CD8-positive, alpha-beta memory T cell (primary cell): ENCODE data around the gene TBCA. TPM values are rescaled to one million over a fixed set of nuclear protein-coding genes. Genes with fewer than 3 reads are reported as not detected.
A peak's percentile ranks its signal among the peaks of the same experiment; 100 is the strongest.

Source experiments
- CTCF ChIA-PET: fragments of 350-600 bp; sonication (Branson Sonifier 250); formaldehyde crosslinking; loops from one replicate; lab custom pipeline; 2021; ENCODE audit warnings: antibody characterized with exemption; lab: Charles Lee
- POLR2A ChIA-PET: fragments of 350-600 bp; sonication (Branson Sonifier 250); formaldehyde crosslinking; loops from one replicate; lab custom pipeline; 2021; ENCODE audit warnings: antibody characterized with exemption; lab: Charles Lee
- DNase-seq, 5 donors: peaks; one replicate each; pipeline versions ENCODE4 v3.0.0 to v3.0.0-alpha.2; 2020 to 2022; ENCODE audit warnings: mixed read lengths in 1 of 5
- H3K27ac ChIP-seq: one replicate; pipeline ENCODE4 v1.7.0; 2013; ENCODE audit warnings: low read depth, mild to moderate bottlenecking, low read length, moderate library complexity
- H3K27me3 ChIP-seq: 2 replicates; pipeline ENCODE4 v1.7.0; 2013; ENCODE audit warnings: low read length, mild to moderate bottlenecking; ENCODE audit not compliant: insufficient read depth, poor library complexity, severe bottlenecking
- H3K36me3 ChIP-seq: 2 replicates; pipeline ENCODE4 v1.7.0; 2013; ENCODE audit warnings: mild to moderate bottlenecking, low read length, moderate library complexity; ENCODE audit not compliant: insufficient read depth
- H3K4me1 ChIP-seq: 2 replicates; pipeline ENCODE4 v1.7.0; 2013; ENCODE audit warnings: mild to moderate bottlenecking, low read length, moderate library complexity; ENCODE audit not compliant: insufficient read depth
- H3K4me3 ChIP-seq: 2 replicates; pipeline ENCODE4 v1.7.0; 2013; ENCODE audit warnings: mild to moderate bottlenecking, low read length
- H3K9me3 ChIP-seq: 2 replicates; pipeline ENCODE4 v1.7.0; 2013; ENCODE audit warnings: mild to moderate bottlenecking, low read length
- H3K27ac Mint-ChIP-seq, 8 donors: one replicate each; pipeline ENCODE4 v1.8.0; 2020 to 2021; ENCODE audit warnings: mixed read lengths in 8 of 8, mild to moderate bottlenecking in 6 of 8, inconsistent platforms in 3 of 8, moderate library complexity in 3 of 8
- H3K27me3 Mint-ChIP-seq, 2 donors: one replicate each; pipeline ENCODE4 v1.8.0; 2020 to 2021; ENCODE audit warnings: mixed read lengths in 2 of 2, mild to moderate bottlenecking in 1 of 2, moderate library complexity in 1 of 2
- H3K36me3 Mint-ChIP-seq, 3 donors: one replicate each; pipeline ENCODE4 v1.8.0; 2020 to 2021; ENCODE audit warnings: mixed read lengths in 3 of 3, inconsistent platforms in 1 of 3, mild to moderate bottlenecking in 1 of 3
- H3K4me1 Mint-ChIP-seq, 3 donors: one replicate each; pipeline ENCODE4 v1.8.0; 2020 to 2021; ENCODE audit warnings: mixed read lengths in 3 of 3, inconsistent platforms in 1 of 3, mild to moderate bottlenecking in 1 of 3
- H3K4me3 Mint-ChIP-seq, 7 donors: one replicate each; pipeline ENCODE4 v1.8.0; 2020 to 2021; ENCODE audit warnings: mixed read lengths in 7 of 7, mild to moderate bottlenecking in 6 of 7, moderate library complexity in 4 of 7, inconsistent platforms in 2 of 7
- H3K9me3 Mint-ChIP-seq, 5 donors: one replicate each; pipeline ENCODE4 v1.8.0; 2020 to 2022; ENCODE audit warnings: mixed read lengths in 5 of 5, mild to moderate bottlenecking in 3 of 5, moderate library complexity in 2 of 5, inconsistent platforms in 1 of 5
- polyA plus RNA-seq: library from polyadenylated mRNA; unstranded; fragments of 300-500 nt; fragmentation: Illumina TruSeq; gene quantifications from one replicate; pipeline ENCODE4 v1.2.3, GENCODE V29; 2021
- total RNA-seq, 2 experiments: library from RNA; stranded (reverse); gene quantifications; one replicate each; pipeline ENCODE4 v1.2.3, GENCODE V29; 2021

TBCA gene
- total and polyA plus RNA-seq, 3 experiments from 2014 or later: 193 to 239 (median 237) TPM

- peaks cover 0 to 5% (median 3%) of the 10 kb centered on the region in 3 donors for H3K36me3 Mint-ChIP-seq
Measured at GRCh38 chr5:77725616-77726015, 50.5 kb downstream of the TBCA start.

GRCh38 chr5:77724934-77725333 is 51.2 kb downstream of the TBCA start:
- Mint-ChIP-seq H3K27ac (no peak overlapping the region), H3K27me3 (no peaks in the 10 kb centered on the region), H3K4me3 (no peak overlapping the region), H3K9me3 (no peaks in the 10 kb centered on the region), H3K36me3 (peaks cover 0 to 5% (median 3%) of the 10 kb centered on the region in 3 donors), H3K4me1 (peaks cover 29 to 78% (median 53%) of the 10 kb centered on the region in 3 donors)
- H3K27ac ChIP-seq: no peak overlapping the region
- no peaks in the 10 kb centered on the region for H3K36me3 ChIP-seq
- H3K4me1 ChIP-seq: no peaks in the 10 kb centered on the region
- H3K9me3 ChIP-seq: no peaks in the 10 kb centered on the region
- ChIA-PET CTCF (no interaction called here), POLR2A (no interaction called here)
- no peak overlapping the region for H3K4me3 ChIP-seq
- no peak for DNase-seq
- H3K27me3 ChIP-seq: no peaks in the 10 kb centered on the region

More at GRCh38 chr5:77725616-77726015, 50.5 kb downstream of the TBCA start:
- DNase-seq: no peak
- H3K27me3 Mint-ChIP-seq: no peaks in the 10 kb centered on the region
- H3K27me3 ChIP-seq: no peaks in the 10 kb centered on the region
- H3K4me1 Mint-ChIP-seq: peaks cover 29 to 81% (median 56%) of the 10 kb centered on the region in 3 donors
- H3K27ac Mint-ChIP-seq: no peak overlapping the region
- H3K9me3 ChIP-seq: no peaks in the 10 kb centered on the region
- H3K4me3 ChIP-seq: no peak overlapping the region
- no peak overlapping the region for H3K27ac ChIP-seq
- ChIA-PET POLR2A (no interaction called here), CTCF (no interaction called here)
- no peak overlapping the region for H3K4me3 Mint-ChIP-seq
- H3K36me3 ChIP-seq: no peaks in the 10 kb centered on the region
- H3K9me3 Mint-ChIP-seq: no peaks in the 10 kb centered on the region
- no peaks in the 10 kb centered on the region for H3K4me1 ChIP-seq

GRCh38 chr5:77719666-77720363 is 56.3 kb downstream of the TBCA start:
- Mint-ChIP-seq H3K27ac (peak overlapping the region in 6 of 8 donors; percentile 4 to 80 (median 10)), H3K4me3 (peak overlapping the region in 2 of 7 donors; percentile 7 to 17)
- POLR2A ChIA-PET: no interaction called here

GRCh38 chr5:77718934-77719610 is 57.1 kb downstream of the TBCA start:
- peak overlapping the region; percentile 1 to 87 (median 48) for H3K27ac Mint-ChIP-seq
- no peak for DNase-seq
- POLR2A ChIA-PET: no interaction called here
- Histone ChIP-seq H3K27ac (no peak overlapping the region), H3K9me3 (no peaks in the 10 kb centered on the region), H3K27me3 (no peaks in the 10 kb centered on the region), H3K36me3 (no peaks in the 10 kb centered on the region), H3K4me1 (no peaks in the 10 kb centered on the region), H3K4me3 (no peak overlapping the region)
- no peaks in the 10 kb centered on the region for H3K9me3 Mint-ChIP-seq
- peaks cover 31 to 67% (median 53%) of the 10 kb centered on the region in 3 donors for H3K4me1 Mint-ChIP-seq
- no peaks in the 10 kb centered on the region for H3K27me3 Mint-ChIP-seq
- CTCF ChIA-PET: no interaction called here
- peaks cover 0 to 5% (median 2%) of the 10 kb centered on the region in 3 donors for H3K36me3 Mint-ChIP-seq
- H3K4me3 Mint-ChIP-seq: peak overlapping the region in 4 of 7 donors; percentile 29 to 52 (median 44)

More at GRCh38 chr5:77719666-77720363, 56.3 kb downstream of the TBCA start:
- no peak for DNase-seq
- CTCF ChIA-PET: no interaction called here
- H3K9me3 Mint-ChIP-seq: no peaks in the 10 kb centered on the region
- Histone ChIP-seq H3K27me3 (no peaks in the 10 kb centered on the region), H3K4me3 (no peak overlapping the region), H3K36me3 (no peaks in the 10 kb centered on the region), H3K27ac (no peak overlapping the region), H3K9me3 (no peaks in the 10 kb centered on the region), H3K4me1 (no peaks in the 10 kb centered on the region)
- H3K4me1 Mint-ChIP-seq: peaks cover 35 to 72% (median 53%) of the 10 kb centered on the region in 3 donors
- H3K36me3 Mint-ChIP-seq: peaks cover 0 to 5% (median 2%) of the 10 kb centered on the region in 3 donors
- no peaks in the 10 kb centered on the region for H3K27me3 Mint-ChIP-seq

- H3K27me3 ChIP-seq: no peaks in the 10 kb centered on the region
- Mint-ChIP-seq H3K4me1 (peaks cover 12 to 21% (median 14%) of the 10 kb centered on the region in 3 donors), H3K27me3 (no peaks in the 10 kb centered on the region), H3K9me3 (no peaks in the 10 kb centered on the region), H3K27ac (peak overlapping the region in 2 of 8 donors; percentile 32 to 40), H3K36me3 (peaks cover 10 to 27% (median 14%) of the 10 kb centered on the region in 3 donors), H3K4me3 (no peak overlapping the region)
- no peak overlapping the region for H3K27ac ChIP-seq
- H3K4me1 ChIP-seq: no peaks in the 10 kb centered on the region
- peaks cover 13% of the 10 kb centered on the region for H3K36me3 ChIP-seq
- DNase-seq: no peak
- CTCF ChIA-PET: interaction anchor here (0.5 kb wide), 1 partner anchor 1571 kb away, joined by 4 read pairs; no protein-coding TSS in a partner anchor
- no peaks in the 10 kb centered on the region for H3K9me3 ChIP-seq
- POLR2A ChIA-PET: no interaction called here
- H3K4me3 ChIP-seq: no peak overlapping the region
Measured at GRCh38 chr5:77709993-77710685, 66.0 kb downstream of the TBCA start.

GRCh38 chr5:77709340-77709739 is 66.8 kb downstream of the TBCA start:
- H3K4me1 Mint-ChIP-seq: peaks cover 9 to 19% (median 11%) of the 10 kb centered on the region in 3 donors
- Histone ChIP-seq H3K9me3 (no peaks in the 10 kb centered on the region), H3K27me3 (no peaks in the 10 kb centered on the region), H3K27ac (no peak overlapping the region), H3K36me3 (peaks cover 17% of the 10 kb centered on the region), H3K4me1 (no peaks in the 10 kb centered on the region), H3K4me3 (no peak overlapping the region)
- no peaks in the 10 kb centered on the region for H3K27me3 Mint-ChIP-seq
- no peak overlapping the region for H3K4me3 Mint-ChIP-seq
- no peaks in the 10 kb centered on the region for H3K9me3 Mint-ChIP-seq
- POLR2A ChIA-PET: no interaction called here
- CTCF ChIA-PET: no interaction called here
- peaks cover 11 to 35% (median 16%) of the 10 kb centered on the region in 3 donors for H3K36me3 Mint-ChIP-seq
- no peak overlapping the region for H3K27ac Mint-ChIP-seq
- no peak for DNase-seq

GRCh38 chr5:77707791-77708190 is 68.3 kb downstream of the TBCA start:
- peaks cover 20% of the 10 kb centered on the region for H3K36me3 ChIP-seq
- no peak overlapping the region for H3K4me3 Mint-ChIP-seq
- H3K27me3 Mint-ChIP-seq: no peaks in the 10 kb centered on the region
- peaks cover 13 to 22% (median 14%) of the 10 kb centered on the region in 3 donors for H3K4me1 Mint-ChIP-seq
- CTCF ChIA-PET: no interaction called here
- no peaks in the 10 kb centered on the region for H3K4me1 ChIP-seq
- H3K9me3 ChIP-seq: no peaks in the 10 kb centered on the region
- no peak overlapping the region for H3K27ac Mint-ChIP-seq
- H3K36me3 Mint-ChIP-seq: peaks cover 18 to 47% (median 26%) of the 10 kb centered on the region in 3 donors
- no peak overlapping the region for H3K4me3 ChIP-seq
- no peaks in the 10 kb centered on the region for H3K9me3 Mint-ChIP-seq
- H3K27me3 ChIP-seq: no peaks in the 10 kb centered on the region
- DNase-seq: no peak
- no peak overlapping the region for H3K27ac ChIP-seq
- POLR2A ChIA-PET: no interaction called here
